ENCODE data around the gene TMEM141.
A peak's percentile ranks its signal among the peaks of the same experiment; 100 is the strongest.

Gene TMEM141

GRCh38 chr9:136762915-136763648, 28.1 kb upstream of the TMEM141 start:
- TF ChIP-seq TAF1 (IDR thresholded peaks at IDR 0.05; ENCODE audit: borderline replicate concordance, insufficient read depth, low read length) (no peak), SIN3A (IDR thresholded peaks at IDR 0.05; ENCODE audit: borderline replicate concordance, insufficient read depth, low read length) (no peak)

- no peak for TF ChIP-seq SIN3A (IDR thresholded peaks at IDR 0.05; ENCODE audit: borderline replicate concordance, insufficient read depth, low read length)
- TF ChIP-seq REST (IDR thresholded peaks at IDR 0.05; ENCODE audit: insufficient read depth in 1 of 2, low read depth in 2 of 2, low read length in 2 of 2): no peak
- no peak for TF ChIP-seq POLR2AphosphoS5 (IDR thresholded peaks at IDR 0.05; ENCODE audit: low read depth, low read length)
- TF ChIP-seq TAF1 (IDR thresholded peaks at IDR 0.05; ENCODE audit: borderline replicate concordance, insufficient read depth, low read length): no peak
- TF ChIP-seq FOXP2 (optimal IDR thresholded peaks at IDR 0.05; ENCODE audit: borderline replicate concordance, extremely low read depth, extremely low read length, insufficient read depth): no peak
Measured at GRCh38 chr9:136763649-136764035, 27.5 kb upstream of the TMEM141 start.

DNA sequence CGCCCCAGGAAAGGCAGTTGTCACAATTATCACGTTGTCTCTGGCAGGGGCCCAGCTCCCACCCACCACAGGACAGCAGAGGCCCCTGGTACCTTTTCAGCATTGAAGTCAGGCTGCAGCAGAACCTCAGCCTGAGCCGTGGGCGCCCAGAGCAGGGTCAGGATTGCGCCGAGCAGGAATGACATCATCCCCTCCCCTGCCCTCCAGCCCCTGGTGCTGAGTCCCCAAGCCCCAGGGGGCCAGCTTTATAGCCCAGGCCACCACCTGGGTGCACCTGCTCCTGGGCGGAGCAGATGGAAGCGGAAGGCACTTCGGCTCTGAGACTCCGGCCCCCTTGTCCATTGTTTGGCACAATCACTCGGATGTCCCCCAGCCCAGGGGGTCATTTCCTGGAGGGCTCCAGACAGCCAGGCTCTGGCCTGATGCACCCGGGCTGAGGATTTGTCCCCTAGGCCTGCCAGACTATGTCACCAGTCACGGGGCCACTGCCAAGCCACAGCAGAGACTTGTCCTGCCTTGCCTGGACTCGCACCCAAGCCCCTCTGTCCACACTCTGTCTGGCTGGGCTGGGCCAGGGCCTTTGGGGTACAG, 26.7 kb upstream of the TMEM141 start, which contains the start of gene LCN15:
Gene LCN15 (minus strand): TSS at position 218 of the 591 bp plus-strand sequence. CDS start 30 bp downstream, at position 188.
- TF ChIP-seq POLR2AphosphoS5 (IDR thresholded peaks at IDR 0.05; ENCODE audit: low read depth, low read length) (no peak), FOXP2 (optimal IDR thresholded peaks at IDR 0.05; ENCODE audit: borderline replicate concordance, extremely low read depth, extremely low read length, insufficient read depth) (no peak), REST (IDR thresholded peaks at IDR 0.05; ENCODE audit: insufficient read depth in 1 of 2, low read depth in 2 of 2, low read length in 2 of 2) (no peak), TAF1 (IDR thresholded peaks at IDR 0.05; ENCODE audit: borderline replicate concordance, insufficient read depth, low read length) (no peak), SIN3A (IDR thresholded peaks at IDR 0.05; ENCODE audit: borderline replicate concordance, insufficient read depth, low read length) (no peak)

- TF ChIP-seq TAF1 (IDR thresholded peaks at IDR 0.05; ENCODE audit: borderline replicate concordance, insufficient read depth, low read length): no peak
- TF ChIP-seq POLR2AphosphoS5 (IDR thresholded peaks at IDR 0.05; ENCODE audit: low read depth, low read length): no peak
Measured at GRCh38 chr9:136765041-136765440, 26.1 kb upstream of the TMEM141 start.

- TF ChIP-seq FOXP2 (optimal IDR thresholded peaks at IDR 0.05; ENCODE audit: borderline replicate concordance, extremely low read depth, extremely low read length, insufficient read depth) (peak; percentile 9), POLR2AphosphoS5 (IDR thresholded peaks at IDR 0.05; ENCODE audit: low read depth, low read length) (no peak), REST (IDR thresholded peaks at IDR 0.05; ENCODE audit: insufficient read depth in 1 of 2, low read depth in 2 of 2, low read length in 2 of 2) (no peak)
Measured at GRCh38 chr9:136769710-136770191, 21.4 kb upstream of the TMEM141 start.

DNA sequence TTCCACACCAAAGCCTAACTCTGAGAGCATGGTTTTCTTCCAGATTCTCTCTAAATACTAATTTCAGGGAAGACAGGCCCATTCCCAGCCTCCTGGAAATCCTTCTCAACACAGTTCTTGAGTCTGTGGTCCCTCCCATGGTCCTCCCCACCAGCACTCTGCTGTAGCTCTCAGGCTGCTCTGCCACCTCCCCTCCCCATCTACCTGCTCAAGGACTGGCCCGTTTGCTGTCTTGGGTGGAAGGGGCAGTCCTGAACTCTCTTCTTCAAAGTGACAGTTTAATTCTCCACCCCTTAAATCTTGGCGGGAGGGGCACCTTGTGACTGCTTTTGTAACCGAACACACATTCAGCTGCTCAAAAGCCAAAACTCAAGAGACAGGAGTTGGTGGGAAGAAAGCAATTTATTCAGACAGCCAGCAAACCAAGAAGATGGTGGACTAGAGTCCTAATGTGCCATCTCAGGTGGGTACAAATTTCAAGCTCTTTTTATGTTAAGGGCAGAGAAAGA, 19.2 kb upstream of the TMEM141 start:
- TF ChIP-seq TAF1 (IDR thresholded peaks at IDR 0.05; ENCODE audit: borderline replicate concordance, insufficient read depth, low read length) (no peak), FOXP2 (optimal IDR thresholded peaks at IDR 0.05; ENCODE audit: borderline replicate concordance, extremely low read depth, extremely low read length, insufficient read depth) (no peak), SIN3A (IDR thresholded peaks at IDR 0.05; ENCODE audit: borderline replicate concordance, insufficient read depth, low read length) (no peak), POLR2AphosphoS5 (IDR thresholded peaks at IDR 0.05; ENCODE audit: low read depth, low read length) (no peak), REST (IDR thresholded peaks at IDR 0.05; ENCODE audit: insufficient read depth in 1 of 2, low read depth in 2 of 2, low read length in 2 of 2) (no peak)

All from PFSK-1 (cell line).